GM23248 (cell line): ENCODE results near the gene ST3GAL5.

Experiments used
- EZH2 ChIP-seq: fragments of 200-600 bp; sonication (generic); IDR thresholded peaks from 2 replicates; pipeline ENCODE4 v1.6.1; 2018; ENCODE audit warnings: antibody characterized with exemption, mild to moderate bottlenecking; ENCODE audit not compliant: insufficient read depth, poor library complexity, severe bottlenecking
- EZH2phosphoT487 ChIP-seq: fragments of 200-600 bp; sonication (generic); IDR thresholded peaks from 2 replicates; pipeline ENCODE4 v1.6.1; 2018; ENCODE audit warnings: antibody characterized with exemption, moderate library complexity, mild to moderate bottlenecking, low read depth; ENCODE audit not compliant: insufficient read depth

DNA sequence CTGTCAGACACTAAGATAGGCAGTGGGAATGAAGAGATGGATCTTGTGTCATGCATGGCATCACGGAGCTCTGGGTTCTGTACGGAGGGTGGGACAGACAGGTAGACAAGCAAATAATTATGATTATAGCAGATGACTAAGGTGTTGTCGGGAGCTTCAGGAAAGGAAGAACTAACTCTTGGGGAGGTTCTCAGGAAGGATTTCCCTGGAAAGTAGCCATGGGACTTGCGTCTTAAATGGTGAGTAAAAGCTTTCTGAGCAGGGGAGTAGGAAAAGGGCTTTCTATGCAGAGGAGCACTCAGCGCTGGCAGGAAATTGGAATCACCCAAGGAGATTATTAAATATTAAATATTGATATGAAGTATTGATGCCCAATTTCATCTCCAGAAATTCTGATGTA is 99.5 kb downstream of the ST3GAL5 start:
- TF ChIP-seq EZH2phosphoT487 (no peak), EZH2 (no peak)
